ENCODE results near the gene ZMYND15. TPM values are rescaled to one million over a fixed set of nuclear protein-coding genes. Genes with fewer than 3 reads are reported as not detected.
A peak's percentile ranks its signal among the peaks of the same experiment; 100 is the strongest.

The ZMYND15 gene
- total and polyA plus RNA-seq, 2 donors (not counting 3 experiments of a cell fraction or from before 2014, with no cell fraction given) = 0.12 to 0.44 TPM

DNA sequence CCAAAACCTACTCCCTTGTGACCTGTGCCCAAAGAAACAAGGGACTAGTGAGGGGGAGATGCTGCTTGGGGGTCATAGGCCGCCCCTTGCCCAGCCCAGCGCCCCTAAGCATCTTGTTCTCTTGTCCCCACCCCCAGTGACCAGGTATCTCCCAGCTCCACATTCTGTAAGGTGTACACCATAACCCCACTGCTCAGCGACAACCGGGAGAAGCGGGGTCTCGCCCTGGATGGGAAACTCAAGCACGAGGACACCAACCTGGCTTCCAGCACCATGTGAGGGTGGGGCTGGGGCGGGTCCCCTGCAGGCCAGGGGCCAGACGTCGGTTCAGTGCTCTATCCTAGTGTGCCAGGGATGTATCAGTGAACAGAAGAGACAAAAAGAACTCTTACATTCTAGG lies 20.5 kb upstream of the ZMYND15 start:
- no peak overlapping the region for H3K4me2 ChIP-seq (ENCODE audit: insufficient read depth, low read length)
- no peaks in the 10 kb centered on the region for H3K27me3 ChIP-seq (ENCODE audit: control insufficient read depth in 2 of 2, insufficient read depth in 2 of 2, low read length in 2 of 2)
- peaks cover 0 to 4% of the 10 kb centered on the region in 2 experiments for H3K36me3 ChIP-seq (ENCODE audit: control insufficient read depth in 2 of 2, extremely low read depth in 1 of 2, insufficient read depth in 2 of 2, low read length in 2 of 2)
- ChIA-PET CTCF (interaction anchor here (1.0 to 1.3 kb wide), 2 partner anchors 9 to 77 kb away, joined by 3 to 6 read pairs; partner anchors contain the start of genes ARRB2 and PSMB6), POLR2A (interaction anchor here (0.6 kb wide), 1 partner anchor 152 kb away, joined by 3 read pairs; no protein-coding TSS in a partner anchor)
- H3K9me3 ChIP-seq (replicated peaks; ENCODE audit: control insufficient read depth, insufficient read depth, low read length) = no peaks in the 10 kb centered on the region
- no peaks in the 10 kb centered on the region for H3K9me1 ChIP-seq (replicated peaks; ENCODE audit: control insufficient read depth, extremely low read depth, insufficient read depth, low read length)
- BruUV-seq (replicated peaks) = no TSS peak
- peaks cover 11% of the 10 kb centered on the region for H3K4me1 ChIP-seq (ENCODE audit: control insufficient read depth, extremely low read depth, insufficient read depth, low read length)
- intact Hi-C loops (cut with micrococcal nuclease) (no loop called here), dilution Hi-C loops (cut with MboI; ENCODE audit: extremely low pct_ligation_motif_present, low sequenced_read_pairs) (no loop called here)
- DNase-seq (ENCODE audit: low read depth, low spot score) (no peak), FAIRE-seq (peak; percentile 55)
- no peak overlapping the region for H2AFZ ChIP-seq (ENCODE audit: low read depth, low read length)
- no peaks in the 10 kb centered on the region for H3K79me2 ChIP-seq (ENCODE audit: control insufficient read depth, insufficient read depth, low read length)
- no peak overlapping the region for H3K27ac ChIP-seq (ENCODE audit: insufficient read depth, low read depth, low read length)
- H4K20me1 ChIP-seq (replicated peaks; ENCODE audit: control insufficient read depth, extremely low read depth, insufficient read depth, low read length) = no peaks in the 10 kb centered on the region
- H3K9ac ChIP-seq (replicated peaks; ENCODE audit: extremely low read depth, insufficient read depth, low read length) = no peak overlapping the region
- no peak overlapping the region for H3K4me3 ChIP-seq (replicated peaks in 1 of 3; ENCODE audit: insufficient read depth in 1 of 3, low read depth in 1 of 3, low read length in 3 of 3)
- TF ChIP-seq FOS (IDR thresholded peaks at IDR 0.05; ENCODE audit: borderline replicate concordance, insufficient read depth, low read length) (no peak), EZH2 (IDR thresholded peaks at IDR 0.05; ENCODE audit: borderline replicate concordance, low read depth, low read length, severe bottlenecking) (no peak), POLR2A (IDR thresholded peaks at IDR 0.05; ENCODE audit: low read depth, low read length) (no peak), GATA2 (IDR thresholded peaks at IDR 0.05; ENCODE audit: insufficient read depth, insufficient read length, low read depth, low read length) (no peak), JUN (IDR thresholded peaks at IDR 0.05; ENCODE audit: borderline replicate concordance, insufficient read depth, insufficient read length, low read depth) (no peak), POLR2AphosphoS5 (IDR thresholded peaks at IDR 0.05; ENCODE audit: insufficient read depth, low read depth, low read length) (no peak), MYC (IDR thresholded peaks at IDR 0.05; ENCODE audit: low read depth, low read length) (no peak)
- TF ChIP-seq, protein P1, sequence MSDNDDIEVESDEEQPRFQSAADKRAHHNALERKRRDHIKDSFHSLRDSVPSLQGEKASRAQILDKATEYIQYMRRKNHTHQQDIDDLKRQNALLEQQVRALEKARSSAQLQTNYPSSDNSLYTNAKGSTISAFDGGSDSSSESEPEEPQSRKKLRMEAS (IDR thresholded peaks at IDR 0.05; ENCODE audit: insufficient read depth, insufficient read length) = no peak
- TF ChIP-seq, protein P2, sequence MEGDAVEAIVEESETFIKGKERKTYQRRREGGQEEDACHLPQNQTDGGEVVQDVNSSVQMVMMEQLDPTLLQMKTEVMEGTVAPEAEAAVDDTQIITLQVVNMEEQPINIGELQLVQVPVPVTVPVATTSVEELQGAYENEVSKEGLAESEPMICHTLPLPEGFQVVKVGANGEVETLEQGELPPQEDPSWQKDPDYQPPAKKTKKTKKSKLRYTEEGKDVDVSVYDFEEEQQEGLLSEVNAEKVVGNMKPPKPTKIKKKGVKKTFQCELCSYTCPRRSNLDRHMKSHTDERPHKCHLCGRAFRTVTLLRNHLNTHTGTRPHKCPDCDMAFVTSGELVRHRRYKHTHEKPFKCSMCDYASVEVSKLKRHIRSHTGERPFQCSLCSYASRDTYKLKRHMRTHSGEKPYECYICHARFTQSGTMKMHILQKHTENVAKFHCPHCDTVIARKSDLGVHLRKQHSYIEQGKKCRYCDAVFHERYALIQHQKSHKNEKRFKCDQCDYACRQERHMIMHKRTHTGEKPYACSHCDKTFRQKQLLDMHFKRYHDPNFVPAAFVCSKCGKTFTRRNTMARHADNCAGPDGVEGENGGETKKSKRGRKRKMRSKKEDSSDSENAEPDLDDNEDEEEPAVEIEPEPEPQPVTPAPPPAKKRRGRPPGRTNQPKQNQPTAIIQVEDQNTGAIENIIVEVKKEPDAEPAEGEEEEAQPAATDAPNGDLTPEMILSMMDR (IDR thresholded peaks at IDR 0.05; ENCODE audit: extremely low read depth in 1 of 2, insufficient read depth in 1 of 2, low read depth in 1 of 2, low read length in 2 of 2) = no peak
